ENCODE measurements around the gene CLASRP.

The CLASRP gene

GRCh38 chr19:45021971-45022370, 16.9 kb upstream of the CLASRP start:
- no peak for DNase-seq (ENCODE audit: low spot score)

DNA sequence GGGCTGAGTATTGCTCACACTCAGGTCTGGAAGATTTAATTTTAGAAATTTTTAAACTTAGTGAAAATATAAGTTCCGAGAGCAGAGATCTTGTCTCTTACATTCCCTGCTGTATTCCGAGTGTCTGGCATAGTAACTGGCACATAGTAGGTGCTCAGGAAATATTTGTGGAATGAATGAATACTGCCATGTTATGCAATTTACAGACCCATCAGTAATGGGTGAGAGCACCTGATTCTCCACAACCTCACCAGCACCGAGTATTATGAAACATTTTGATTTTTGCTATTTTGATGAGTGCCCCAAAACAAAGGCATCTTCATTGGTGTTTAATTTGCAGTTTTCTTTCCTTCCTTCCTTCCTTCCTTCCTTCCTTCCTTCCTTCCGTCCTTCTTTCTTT, 15.8 kb upstream of the CLASRP start:
- no peak for DNase-seq (ENCODE audit: low spot score)

- DNase-seq (ENCODE audit: low spot score) = no peak
These were observed 13.6 kb upstream of the CLASRP start for GRCh38 chr19:45025264-45025663.

DNA sequence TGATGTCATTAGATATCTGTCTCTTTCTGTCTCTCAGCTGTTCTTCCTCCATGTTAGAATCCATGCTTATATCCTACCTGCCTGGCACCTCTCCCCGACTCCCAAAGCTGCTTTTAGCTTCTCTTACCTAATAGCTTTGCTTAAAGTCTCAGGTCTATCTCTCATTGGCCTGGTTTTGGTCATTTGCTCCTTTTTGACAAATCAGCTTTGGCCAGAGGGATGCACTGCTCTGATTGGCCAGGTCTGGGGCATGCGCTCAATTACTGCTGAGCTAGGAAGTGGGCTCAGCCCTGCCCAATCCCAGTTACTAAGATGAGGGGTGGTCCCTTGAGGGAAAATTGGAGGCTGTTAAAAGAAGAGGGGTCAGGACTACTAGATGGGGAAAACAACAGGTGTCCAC, 11.5 kb upstream of the CLASRP start:
- DNase-seq (ENCODE audit: low spot score) = no peak

DNA sequence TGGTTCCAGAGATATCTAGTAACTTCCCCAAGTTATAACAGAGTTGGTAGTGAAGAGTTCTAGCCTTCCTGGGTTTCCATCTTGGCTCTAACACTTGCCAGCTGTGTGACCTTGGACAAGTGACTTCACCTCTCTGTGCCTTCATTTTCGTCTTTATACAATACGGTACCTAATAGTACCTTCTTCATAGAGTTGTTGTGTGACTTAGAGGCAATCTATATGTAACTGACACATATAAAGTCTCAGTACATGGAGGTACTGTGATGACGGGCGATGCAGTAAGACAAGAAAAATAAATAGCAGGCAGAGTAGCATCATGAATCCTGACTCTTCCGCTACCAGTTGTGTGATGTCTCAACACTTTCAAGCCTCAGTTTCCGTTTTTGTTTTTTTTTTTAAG, 8.0 kb upstream of the CLASRP start:
- no peak for DNase-seq (ENCODE audit: low spot score)

DNA sequence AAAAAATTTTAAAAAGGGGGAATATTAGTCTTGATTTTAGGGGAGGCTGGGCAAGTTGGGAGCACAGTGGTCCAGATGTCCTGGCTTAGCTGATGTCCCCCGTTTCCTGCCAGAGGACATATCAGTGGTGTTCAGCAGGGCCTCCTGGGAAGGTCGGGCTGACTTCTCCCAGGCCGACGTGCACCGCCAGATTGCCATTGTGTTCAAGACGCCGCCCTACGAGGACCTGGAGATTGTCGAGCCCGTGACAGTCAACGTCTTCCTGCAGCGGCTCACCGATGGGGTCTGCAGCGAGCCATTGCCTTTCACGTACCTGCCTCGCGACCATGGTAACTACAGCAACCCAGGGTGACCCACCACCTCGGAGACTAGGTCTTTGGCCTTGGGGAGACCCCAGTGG, 6.4 kb upstream of the CLASRP start:
- no peak for DNase-seq (ENCODE audit: low spot score)

DNA sequence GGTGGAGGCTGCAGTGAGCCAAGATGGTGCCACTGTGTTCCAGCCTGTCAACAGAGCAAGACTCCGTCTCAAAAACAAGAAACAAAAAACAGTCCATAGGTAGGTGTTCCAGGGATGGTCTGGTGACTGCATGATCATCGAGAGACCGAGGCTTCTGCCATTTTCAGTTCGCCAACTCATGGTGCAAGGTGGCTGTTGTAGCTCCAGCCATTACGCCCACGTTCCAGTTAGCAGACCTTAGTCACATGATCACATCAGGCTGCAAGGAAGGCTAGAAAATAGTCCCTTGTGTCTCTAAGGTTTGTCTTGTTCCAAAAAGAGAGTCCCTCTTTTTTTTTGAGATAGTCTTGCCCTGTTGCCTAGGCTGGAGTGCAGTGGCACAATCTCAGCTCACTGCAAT, 3.1 kb upstream of the CLASRP start:
- DNase-seq (ENCODE audit: low spot score) = no peak

- no peak for DNase-seq (ENCODE audit: low spot score)
These were observed 1.3 kb upstream of the CLASRP start for GRCh38 chr19:45037393-45038169.

- DNase-seq (ENCODE audit: low spot score) = no peak
These were observed 1.4 kb downstream of the CLASRP start for GRCh38 chr19:45040059-45040771.

- DNase-seq (ENCODE audit: low spot score) = no peak
These were observed 2.3 kb downstream of the CLASRP start for GRCh38 chr19:45041125-45041524.

- DNase-seq (ENCODE audit: low spot score) = no peak
These were observed 7.0 kb downstream of the CLASRP start for GRCh38 chr19:45045671-45046353.

- no peak for DNase-seq (ENCODE audit: low spot score)
These were observed 7.5 kb downstream of the CLASRP start for GRCh38 chr19:45046355-45046754.

DNA sequence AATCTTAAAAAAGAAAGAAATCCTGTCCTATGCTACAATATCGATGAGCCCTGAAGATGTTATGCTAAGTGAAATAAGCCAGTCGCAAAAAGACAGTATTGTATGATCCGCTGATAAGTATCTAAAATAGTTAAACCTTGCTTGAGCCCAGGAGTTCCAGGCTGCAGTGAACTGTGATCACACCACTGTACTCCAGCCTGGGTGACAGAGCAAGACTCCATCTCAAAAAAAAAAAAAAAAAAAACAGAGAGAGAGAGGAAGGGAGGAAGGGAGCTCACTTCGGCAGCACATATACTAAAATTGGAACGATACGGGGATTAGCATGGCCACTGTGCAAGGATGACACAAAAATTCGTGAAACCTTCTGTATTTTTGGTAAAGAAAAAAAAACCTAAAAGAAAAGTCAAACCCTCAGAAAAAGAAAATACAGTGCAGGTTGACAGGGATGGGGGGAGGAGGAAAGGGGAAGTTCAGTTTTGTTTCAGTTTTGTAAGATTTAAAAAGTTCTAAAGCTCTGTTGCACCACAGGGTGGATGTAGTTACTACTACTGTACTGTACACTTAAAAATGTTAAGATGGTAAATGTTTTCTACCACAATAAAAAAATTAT, 8.4 kb downstream of the CLASRP start:
- DNase-seq (ENCODE audit: low spot score) = no peak

DNA sequence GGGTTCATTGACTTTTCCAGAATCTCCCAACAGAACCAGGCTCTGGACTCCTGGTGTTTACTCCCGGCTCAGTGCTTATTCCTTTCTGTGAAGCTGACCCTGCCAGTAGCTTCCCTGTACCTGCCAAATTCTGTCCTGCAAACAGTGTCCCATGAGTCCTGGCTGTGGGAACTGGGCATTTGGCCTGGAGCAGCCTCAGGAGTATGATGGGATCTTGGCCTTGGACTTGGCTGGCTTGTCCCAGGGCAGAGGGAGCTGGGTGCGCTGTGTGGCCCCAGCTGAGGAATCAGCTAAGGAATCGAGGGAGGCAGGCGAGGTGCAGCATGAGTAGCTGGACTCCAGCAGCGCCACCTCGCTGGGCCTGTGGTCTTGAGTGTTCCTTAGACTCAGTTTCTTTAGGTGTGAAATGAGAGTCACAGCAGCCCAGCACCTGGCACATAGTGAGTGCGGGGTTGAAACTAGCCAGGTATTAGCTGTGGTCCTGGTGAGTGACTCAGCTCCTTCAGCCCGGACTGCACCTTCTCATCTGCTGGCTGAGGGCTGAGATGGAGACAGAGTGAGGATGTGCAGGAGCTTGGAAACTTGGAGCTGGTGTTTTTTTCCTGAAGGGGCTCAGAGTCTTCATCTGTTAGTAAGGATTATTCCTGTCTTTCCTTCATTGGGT, 10.4 kb downstream of the CLASRP start:
- DNase-seq (ENCODE audit: low spot score) = no peak

DNA sequence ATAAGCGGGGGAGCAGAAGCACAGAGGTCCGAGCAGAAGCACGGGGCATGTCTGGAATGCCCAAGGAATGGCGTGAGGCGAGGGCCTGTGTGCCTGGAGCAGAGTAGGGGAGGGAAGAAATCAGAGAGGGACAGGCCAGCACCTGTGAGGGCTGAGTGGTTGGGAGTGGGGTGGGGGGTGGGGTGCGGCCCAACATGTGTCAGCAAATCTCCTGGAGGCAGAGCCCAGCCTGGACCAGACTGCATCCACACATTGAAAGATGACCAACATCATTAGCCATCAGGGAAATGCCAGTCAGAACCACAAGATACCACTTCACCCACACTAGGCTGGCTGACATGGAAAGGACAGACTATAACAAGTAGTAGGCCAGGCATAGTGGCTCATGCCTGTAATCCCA, 11.2 kb downstream of the CLASRP start:
- DNase-seq (ENCODE audit: low spot score) = no peak

DNA sequence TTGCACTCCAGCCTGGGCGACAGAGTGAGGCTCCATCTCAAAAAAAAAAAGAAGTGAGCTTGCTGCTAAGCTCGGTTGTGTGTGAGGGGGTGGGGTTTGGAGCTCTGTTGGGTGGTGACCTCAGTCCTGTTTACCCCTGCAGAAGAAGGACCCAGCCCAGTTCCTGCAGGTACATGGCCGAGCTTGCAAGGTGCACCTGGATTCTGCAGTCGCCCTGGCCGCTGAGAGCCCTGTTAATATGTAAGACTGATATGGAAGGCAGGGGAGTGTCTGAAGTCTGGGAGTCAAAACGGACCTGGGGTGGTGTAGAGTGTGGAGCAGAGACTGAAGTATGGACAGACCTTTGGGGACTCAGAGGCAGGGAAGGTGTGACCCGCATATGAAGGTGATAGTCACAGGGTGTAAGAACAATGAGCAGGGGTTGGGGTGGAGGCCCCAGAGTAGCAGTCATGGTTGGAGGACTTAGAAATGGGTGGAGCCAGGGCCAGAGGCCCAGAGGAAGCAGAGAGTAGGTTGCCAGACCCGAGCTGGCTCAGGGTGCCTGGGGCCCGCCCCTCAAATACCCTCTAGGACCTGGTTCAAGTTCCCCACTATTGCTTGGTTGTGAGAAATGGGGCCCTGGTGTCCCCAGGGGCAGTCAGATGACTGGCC, 13.2 kb downstream of the CLASRP start:
- no peak for DNase-seq (ENCODE audit: low spot score)

DNA sequence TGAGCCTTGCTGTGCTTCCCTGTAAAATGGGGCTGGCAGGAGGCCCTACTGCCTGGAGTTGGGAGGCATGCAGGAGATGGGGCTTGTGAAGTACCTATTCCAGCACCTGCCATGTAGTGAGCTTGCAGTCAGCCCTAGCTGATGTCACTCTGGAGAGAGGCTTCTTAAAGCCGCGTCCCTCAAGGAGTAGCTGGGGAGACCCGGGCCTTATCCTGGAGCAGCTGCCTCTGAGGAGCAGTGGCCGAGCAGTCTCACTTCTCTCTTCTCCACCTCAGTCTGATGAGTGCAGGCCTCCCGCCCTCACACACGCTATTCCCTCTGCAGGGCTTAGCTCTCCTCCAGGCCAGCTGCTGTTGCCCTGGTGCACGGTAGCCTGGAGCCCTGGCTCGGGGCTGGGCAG, 18.0 kb downstream of the CLASRP start:
- DNase-seq (ENCODE audit: low spot score) = no peak

DNA sequence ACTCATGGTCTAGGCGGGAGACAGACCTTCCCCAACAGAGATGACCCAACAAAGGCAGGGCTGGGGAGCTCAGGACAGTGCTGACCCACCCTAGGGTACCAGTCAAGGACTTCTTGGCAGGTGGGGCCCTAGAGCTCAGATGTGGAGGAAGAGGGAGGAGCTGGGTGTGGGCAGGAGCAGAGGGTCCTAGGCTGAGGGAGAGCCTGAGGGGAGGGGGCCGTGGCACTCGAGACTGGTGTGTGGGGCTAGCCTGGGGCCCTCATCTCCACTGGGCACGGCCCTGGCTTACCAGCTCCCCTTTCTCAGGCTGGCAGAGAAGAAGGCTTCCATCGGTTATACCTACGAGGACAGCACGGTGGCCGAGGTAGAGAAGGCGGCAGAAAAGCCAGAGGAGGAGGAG, 18.6 kb downstream of the CLASRP start:
- DNase-seq (ENCODE audit: low spot score) = no peak

GRCh38 chr19:45058622-45059159, 19.8 kb downstream of the CLASRP start:
- DNase-seq (ENCODE audit: low spot score) = peak; percentile 21

- peak; percentile 92 for DNase-seq (ENCODE audit: low spot score)
These were observed 20.6 kb downstream of the CLASRP start for GRCh38 chr19:45059258-45059965.

- DNase-seq (ENCODE audit: low spot score) = no peak
These were observed 23.1 kb downstream of the CLASRP start for GRCh38 chr19:45061965-45062364.

Measured in hematopoietic multipotent progenitor cell treated with erythropoietin and hydrocortisone succinate and interleukin-3 and kit ligand, for 17 days (in vitro differentiated cells).